Measurements from ENCODE around the gene LRMDA. TPM values are rescaled to one million over a fixed set of nuclear protein-coding genes. Genes with fewer than 3 reads are reported as not detected.

The LRMDA gene
- total and polyA plus RNA-seq, 2 of the 13 experiments (the other 11 are each of a cell fraction or from before 2014, with no cell fraction given): 13.4 to 22.0 TPM

DNA sequence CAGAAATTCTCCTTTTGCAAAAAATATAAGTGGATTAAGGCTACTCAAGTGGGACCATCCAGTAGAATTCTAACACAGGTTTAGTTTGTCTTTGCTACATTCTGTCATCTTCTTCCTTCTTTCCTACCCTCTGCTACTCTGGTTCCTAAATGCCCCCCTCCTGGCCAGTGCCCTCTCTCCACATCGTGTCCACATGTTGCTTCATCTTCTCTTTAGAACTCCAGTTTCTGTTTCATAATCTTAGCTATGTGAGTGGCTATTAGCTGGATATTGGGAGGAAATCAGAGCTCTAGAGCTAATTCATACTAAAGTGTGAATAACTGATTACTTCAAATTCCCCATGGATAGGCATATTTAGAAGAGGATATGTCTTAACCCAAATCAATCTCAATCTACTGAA lies 528.5 kb downstream of the LRMDA start:
- DNase-seq (ENCODE audit: low spot score): no peak
- Histone ChIP-seq H3K27ac (ENCODE audit: extremely low read length, insufficient read depth, low read length) (no peak overlapping the region), H3K9me3 (ENCODE audit: low read length) (no peaks in the 10 kb centered on the region), H3K27me3 (ENCODE audit: control insufficient read depth in 1 of 2, insufficient read depth in 2 of 2, low read length in 2 of 2) (no peaks in the 10 kb centered on the region), H4K20me1 (ENCODE audit: insufficient read depth, low read length) (no peaks in the 10 kb centered on the region), H3K9ac (ENCODE audit: insufficient read depth, low read depth, low read length) (no peak overlapping the region), H3K36me3 (replicated peaks in 1 of 2; ENCODE audit: control insufficient read depth in 1 of 2, insufficient read depth in 2 of 2, low read length in 2 of 2) (no peaks in the 10 kb centered on the region), H3K79me2 (ENCODE audit: insufficient read depth, low read length) (no peaks in the 10 kb centered on the region), H3K4me3 (replicated peaks in 1 of 3; ENCODE audit: insufficient read depth in 1 of 3, low read depth in 2 of 3, low read length in 3 of 3) (no peak overlapping the region), H3K4me1 (ENCODE audit: insufficient read depth, low read length) (peaks cover 52% of the 10 kb centered on the region), H3K4me2 (ENCODE audit: low read depth, low read length) (no peak overlapping the region), H2AFZ (ENCODE audit: low read length) (no peak overlapping the region)
- ChIA-PET POLR2A (interaction anchor here (1.2 kb wide), 1 partner anchor 189 kb away, joined by 3 read pairs; no protein-coding TSS in a partner anchor), CTCF (ENCODE audit: low intra/inter-chr PET ratio, low total read pairs) (no interaction called here)
- ATAC-seq: no peak
- in situ Hi-C loops (cut with HindIII; ENCODE audit: extremely low pct_ligation_motif_present, low pct_unique_long_range_greater_than_20kb) (no loop called here), intact Hi-C loops (cut with micrococcal nuclease; ENCODE audit: unreplicated experiment) (no loop called here)
- BruUV-seq (replicated peaks): no TSS peak
- FAIRE-seq: no peak
- TF ChIP-seq ZNF10 (CRISPR knock-in tag; IDR thresholded peaks at IDR 0.05; ENCODE audit: borderline replicate concordance, low read depth) (no peak), NAIF1 (CRISPR knock-in tag; IDR thresholded peaks at IDR 0.05; ENCODE audit: borderline replicate concordance) (no peak), FIP1L1 (IDR thresholded peaks at IDR 0.05; ENCODE audit: borderline replicate concordance, insufficient read depth, low read depth, low read length) (no peak), ERF (CRISPR knock-in tag; IDR thresholded peaks at IDR 0.05) (no peak), NFE2L2 (IDR thresholded peaks at IDR 0.05; ENCODE audit: low read length) (no peak), ZFP91 (CRISPR knock-in tag; IDR thresholded peaks at IDR 0.05; ENCODE audit: borderline replicate concordance) (no peak)
- TF ChIP-seq, protein P1, sequence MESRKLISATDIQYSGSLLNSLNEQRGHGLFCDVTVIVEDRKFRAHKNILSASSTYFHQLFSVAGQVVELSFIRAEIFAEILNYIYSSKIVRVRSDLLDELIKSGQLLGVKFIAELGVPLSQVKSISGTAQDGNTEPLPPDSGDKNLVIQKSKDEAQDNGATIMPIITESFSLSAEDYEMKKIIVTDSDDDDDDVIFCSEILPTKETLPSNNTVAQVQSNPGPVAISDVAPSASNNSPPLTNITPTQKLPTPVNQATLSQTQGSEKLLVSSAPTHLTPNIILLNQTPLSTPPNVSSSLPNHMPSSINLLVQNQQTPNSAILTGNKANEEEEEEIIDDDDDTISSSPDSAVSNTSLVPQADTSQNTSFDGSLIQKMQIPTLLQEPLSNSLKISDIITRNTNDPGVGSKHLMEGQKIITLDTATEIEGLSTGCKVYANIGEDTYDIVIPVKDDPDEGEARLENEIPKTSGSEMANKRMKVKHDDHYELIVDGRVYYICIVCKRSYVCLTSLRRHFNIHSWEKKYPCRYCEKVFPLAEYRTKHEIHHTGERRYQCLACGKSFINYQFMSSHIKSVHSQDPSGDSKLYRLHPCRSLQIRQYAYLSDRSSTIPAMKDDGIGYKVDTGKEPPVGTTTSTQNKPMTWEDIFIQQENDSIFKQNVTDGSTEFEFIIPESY (CRISPR knock-in tag; IDR thresholded peaks at IDR 0.05): no peak
- WGBS (ENCODE audit: low lambda C conversion rate): 58% methylated on average over 1 of the region's 1 CpG

All from HepG2 (cell line).